ENCODE results near the gene COP1. TPM values are rescaled to one million over a fixed set of nuclear protein-coding genes. Genes with fewer than 3 reads are reported as not detected.

Gene COP1
- total RNA-seq, 3 donors from 2014 or later = 65.9 to 74.1 (median 68.1) TPM

DNA sequence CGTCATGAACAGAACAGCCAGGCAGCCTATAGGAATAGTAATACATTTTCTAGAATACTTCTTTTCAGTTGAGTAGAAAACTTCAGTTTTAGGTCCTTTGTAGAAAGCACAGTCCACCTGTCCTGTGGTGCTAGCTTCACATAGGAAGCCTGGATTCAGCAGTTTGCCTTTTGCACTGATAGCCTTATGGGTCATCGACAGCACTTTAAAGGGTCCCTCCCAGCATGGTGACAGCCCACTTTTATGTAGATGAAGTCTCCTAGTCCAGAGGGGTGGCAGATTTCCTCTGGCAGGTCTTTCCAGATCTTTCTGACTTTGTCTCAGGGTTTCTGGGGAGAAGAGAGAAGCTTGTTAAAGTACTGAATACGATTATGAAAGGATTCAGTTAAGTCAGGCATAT, 302.3 kb downstream of the COP1 start:
- no peak for TF ChIP-seq POLR2AphosphoS5 (IDR thresholded peaks at IDR 0.05)
- TF ChIP-seq, protein P1, sequence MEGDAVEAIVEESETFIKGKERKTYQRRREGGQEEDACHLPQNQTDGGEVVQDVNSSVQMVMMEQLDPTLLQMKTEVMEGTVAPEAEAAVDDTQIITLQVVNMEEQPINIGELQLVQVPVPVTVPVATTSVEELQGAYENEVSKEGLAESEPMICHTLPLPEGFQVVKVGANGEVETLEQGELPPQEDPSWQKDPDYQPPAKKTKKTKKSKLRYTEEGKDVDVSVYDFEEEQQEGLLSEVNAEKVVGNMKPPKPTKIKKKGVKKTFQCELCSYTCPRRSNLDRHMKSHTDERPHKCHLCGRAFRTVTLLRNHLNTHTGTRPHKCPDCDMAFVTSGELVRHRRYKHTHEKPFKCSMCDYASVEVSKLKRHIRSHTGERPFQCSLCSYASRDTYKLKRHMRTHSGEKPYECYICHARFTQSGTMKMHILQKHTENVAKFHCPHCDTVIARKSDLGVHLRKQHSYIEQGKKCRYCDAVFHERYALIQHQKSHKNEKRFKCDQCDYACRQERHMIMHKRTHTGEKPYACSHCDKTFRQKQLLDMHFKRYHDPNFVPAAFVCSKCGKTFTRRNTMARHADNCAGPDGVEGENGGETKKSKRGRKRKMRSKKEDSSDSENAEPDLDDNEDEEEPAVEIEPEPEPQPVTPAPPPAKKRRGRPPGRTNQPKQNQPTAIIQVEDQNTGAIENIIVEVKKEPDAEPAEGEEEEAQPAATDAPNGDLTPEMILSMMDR (IDR thresholded peaks at IDR 0.05) = no peak
- TF ChIP-seq POLR2A (IDR thresholded peaks at IDR 0.05) = no peak
- no peaks in the 10 kb centered on the region for H3K4me1 ChIP-seq
- H3K27ac ChIP-seq = no peak overlapping the region
- peaks cover 2 to 4% of the 10 kb centered on the region in 2 donors for H3K9me3 ChIP-seq
- no peak overlapping the region for H3K4me3 ChIP-seq
- H3K36me3 ChIP-seq = no peaks in the 10 kb centered on the region
- intact Hi-C loops (cut with DNase I; ENCODE audit: low total_unique reads) = no loop called here
- DNase-seq (ENCODE audit: low spot score in 2 of 2) = no peak
- no peaks in the 10 kb centered on the region for H3K27me3 ChIP-seq

DNA sequence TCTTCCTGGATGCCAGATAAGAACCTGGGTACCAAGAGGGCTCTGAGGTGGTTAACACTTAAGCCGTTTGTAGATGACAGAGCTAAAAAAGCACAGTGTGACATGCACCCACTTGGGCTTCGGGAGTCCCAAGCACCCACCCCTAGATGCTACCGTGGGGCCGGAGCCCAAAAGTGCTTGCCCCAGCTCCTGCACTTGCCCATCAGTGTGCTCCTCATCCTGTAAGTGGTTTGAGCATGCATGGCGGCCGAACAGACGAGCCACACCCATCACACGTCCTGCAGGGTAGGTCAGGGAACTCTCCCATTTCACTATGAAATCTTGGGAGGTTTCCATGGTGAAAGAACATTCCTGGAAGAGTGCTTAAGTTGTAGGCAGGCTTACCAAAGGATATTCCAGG, 304.8 kb downstream of the COP1 start:
- no peak for TF ChIP-seq POLR2A (IDR thresholded peaks at IDR 0.05)
- TF ChIP-seq, protein P1 (IDR thresholded peaks at IDR 0.05) = no peak
- no peak for TF ChIP-seq POLR2AphosphoS5 (IDR thresholded peaks at IDR 0.05)
- intact Hi-C loops (cut with DNase I; ENCODE audit: low total_unique reads) = no loop called here
- H3K9me3 ChIP-seq = peaks cover 0 to 4% of the 10 kb centered on the region in 2 donors
- no peaks in the 10 kb centered on the region for H3K27me3 ChIP-seq
- H3K36me3 ChIP-seq = no peaks in the 10 kb centered on the region
- no peak for DNase-seq (ENCODE audit: low spot score in 2 of 2)
- no peaks in the 10 kb centered on the region for H3K4me1 ChIP-seq
- no peak overlapping the region for H3K27ac ChIP-seq
- H3K4me3 ChIP-seq = no peak overlapping the region

DNA sequence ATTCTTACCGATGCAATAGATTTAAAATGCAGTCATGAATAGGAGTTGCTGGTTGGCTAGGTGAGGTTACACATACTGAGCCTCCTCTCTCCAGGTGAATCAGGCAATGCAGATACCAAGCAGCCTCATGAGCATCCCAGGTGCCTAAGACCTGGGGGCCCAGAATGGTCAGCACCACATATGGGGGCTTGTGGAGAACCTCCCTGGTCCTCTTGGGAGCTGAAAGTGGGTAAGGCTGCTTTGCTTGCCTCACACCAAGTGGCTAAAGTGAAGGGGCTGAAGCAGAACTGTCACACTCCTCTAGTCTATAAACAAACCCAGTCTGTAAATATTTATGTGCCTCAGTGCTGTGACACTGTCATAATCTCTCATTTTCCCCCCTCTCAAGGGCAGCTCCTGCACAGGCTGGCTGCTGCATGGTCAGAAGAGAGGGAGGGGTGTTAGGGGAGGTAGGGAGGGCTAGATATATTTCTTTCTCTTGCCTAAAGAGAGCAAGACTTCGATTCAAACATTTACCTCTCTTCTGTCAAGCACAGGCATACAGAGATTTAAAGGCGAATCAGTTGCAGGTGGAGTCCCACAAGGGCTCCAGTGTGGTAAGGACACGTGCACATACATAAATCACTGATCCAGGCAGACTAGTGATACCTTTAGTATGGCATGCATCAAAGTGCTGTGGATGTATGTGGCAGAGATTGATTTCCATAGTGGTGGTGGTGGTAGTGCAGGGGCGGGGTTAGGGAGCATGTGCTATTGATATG, 305.8 kb downstream of the COP1 start:
- Histone ChIP-seq H3K4me1 (no peaks in the 10 kb centered on the region), H3K4me3 (no peak overlapping the region), H3K27ac (no peak overlapping the region), H3K27me3 (no peaks in the 10 kb centered on the region), H3K36me3 (no peaks in the 10 kb centered on the region), H3K9me3 (peaks cover 0 to 4% of the 10 kb centered on the region in 2 donors)
- no peak for TF ChIP-seq POLR2AphosphoS5 (IDR thresholded peaks at IDR 0.05)
- TF ChIP-seq, protein P1 (IDR thresholded peaks at IDR 0.05) = no peak
- no peak for TF ChIP-seq POLR2A (IDR thresholded peaks at IDR 0.05)
- intact Hi-C loops (cut with DNase I; ENCODE audit: low total_unique reads) = no loop called here
- DNase-seq (ENCODE audit: low spot score in 2 of 2) = no peak

DNA sequence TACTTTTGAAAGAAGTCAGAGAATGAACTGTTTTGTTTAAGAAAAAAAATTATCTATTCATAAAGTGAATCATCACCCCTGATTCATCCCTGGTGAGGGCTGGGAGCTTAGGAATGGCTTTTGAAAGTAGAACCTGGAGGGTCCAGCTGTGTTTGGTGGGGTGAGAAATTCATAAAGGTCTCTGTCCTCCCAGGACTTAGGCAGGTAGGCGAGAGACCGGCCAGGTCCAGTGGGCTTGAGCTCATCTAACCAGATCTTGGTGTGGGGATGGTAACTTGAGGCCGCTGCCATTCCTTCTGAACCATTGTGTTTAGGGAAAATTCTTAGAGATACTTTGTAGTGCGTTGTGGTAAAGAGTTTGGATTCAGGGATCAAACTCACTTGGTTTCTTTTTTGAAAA, 306.9 kb downstream of the COP1 start:
- TF ChIP-seq, protein P1 (IDR thresholded peaks at IDR 0.05) = no peak
- TF ChIP-seq POLR2A (IDR thresholded peaks at IDR 0.05) (no peak), POLR2AphosphoS5 (IDR thresholded peaks at IDR 0.05) (no peak)
- no peak overlapping the region for H3K27ac ChIP-seq
- intact Hi-C loops (cut with DNase I; ENCODE audit: low total_unique reads) = no loop called here
- H3K4me1 ChIP-seq = no peaks in the 10 kb centered on the region
- no peaks in the 10 kb centered on the region for H3K27me3 ChIP-seq
- no peak for DNase-seq (ENCODE audit: low spot score in 2 of 2)
- no peak overlapping the region for H3K4me3 ChIP-seq
- no peaks in the 10 kb centered on the region for H3K36me3 ChIP-seq
- H3K9me3 ChIP-seq = peaks cover 0 to 4% of the 10 kb centered on the region in 2 donors

DNA sequence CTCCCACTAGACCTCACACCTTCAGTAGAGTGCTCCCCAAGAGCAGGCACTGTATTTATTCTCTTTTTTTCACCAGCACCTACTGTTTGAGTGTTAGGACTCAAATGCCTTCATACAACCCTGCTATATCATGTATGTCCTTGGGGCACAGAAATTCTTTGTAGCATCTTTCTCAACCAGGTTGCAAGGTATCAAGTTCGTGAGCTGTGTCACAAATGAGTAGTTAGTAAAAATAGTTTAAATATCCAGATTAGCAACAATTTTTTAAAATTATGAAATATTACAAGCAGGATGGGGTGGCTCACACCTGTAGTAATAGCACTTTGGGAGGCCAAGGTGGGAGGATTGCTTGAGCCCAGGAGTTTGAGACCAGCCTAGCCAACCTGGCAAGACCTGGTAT, 311.1 kb downstream of the COP1 start:
- intact Hi-C loops (cut with DNase I; ENCODE audit: low total_unique reads) = no loop called here
- H3K27me3 ChIP-seq = no peaks in the 10 kb centered on the region
- no peaks in the 10 kb centered on the region for H3K9me3 ChIP-seq
- no peak for DNase-seq (ENCODE audit: low spot score in 2 of 2)
- H3K36me3 ChIP-seq = no peaks in the 10 kb centered on the region
- H3K4me3 ChIP-seq = no peak overlapping the region
- no peak overlapping the region for H3K27ac ChIP-seq
- no peaks in the 10 kb centered on the region for H3K4me1 ChIP-seq
- no peak for TF ChIP-seq POLR2A (IDR thresholded peaks at IDR 0.05)
- TF ChIP-seq POLR2AphosphoS5 (IDR thresholded peaks at IDR 0.05) = no peak
- TF ChIP-seq, protein P1 (IDR thresholded peaks at IDR 0.05) = no peak

Measured in breast epithelium (tissue), 4 donors.